HG02678 (cell line): ENCODE measurements around the gene SH3RF3.

Experiments used
- ATAC-seq: cut with Tn5 transposase; IDR thresholded peaks from one replicate; pipeline ENCODE4 v1.9.1; 2021; ENCODE audit warnings: mild to moderate bottlenecking, moderate library complexity; ENCODE audit not compliant: unreplicated experiment

SH3RF3 gene

GRCh38 chr2:109512076-109512475 lies 383.1 kb downstream of the SH3RF3 start:
- ATAC-seq = no peak

GRCh38 chr2:109513230-109513629 lies 384.2 kb downstream of the SH3RF3 start:
- ATAC-seq = no peak

GRCh38 chr2:109513749-109514588 lies 385.0 kb downstream of the SH3RF3 start:
- ATAC-seq = peak; percentile 67

- no peak for ATAC-seq
Measured at GRCh38 chr2:109514857-109515256, 385.9 kb downstream of the SH3RF3 start.

GRCh38 chr2:109516445-109517117 lies 387.6 kb downstream of the SH3RF3 start:
- no peak for ATAC-seq

GRCh38 chr2:109517118-109517889 lies 388.3 kb downstream of the SH3RF3 start:
- no peak for ATAC-seq

- ATAC-seq = no peak
Measured at GRCh38 chr2:109519513-109519912, 390.5 kb downstream of the SH3RF3 start.

GRCh38 chr2:109521233-109522062 lies 392.4 kb downstream of the SH3RF3 start:
- ATAC-seq = no peak

GRCh38 chr2:109522063-109522374 lies 393.0 kb downstream of the SH3RF3 start:
- no peak for ATAC-seq

- no peak for ATAC-seq
Measured at GRCh38 chr2:109523121-109523520, 394.1 kb downstream of the SH3RF3 start.

GRCh38 chr2:109523536-109524361 lies 394.7 kb downstream of the SH3RF3 start:
- ATAC-seq = no peak

GRCh38 chr2:109525836-109526235 lies 396.8 kb downstream of the SH3RF3 start:
- no peak for ATAC-seq

- no peak for ATAC-seq
Measured at GRCh38 chr2:109526442-109526970, 397.5 kb downstream of the SH3RF3 start.

- ATAC-seq = no peak
Measured at GRCh38 chr2:109527079-109527478, 398.1 kb downstream of the SH3RF3 start.

- no peak for ATAC-seq
Measured at GRCh38 chr2:109527846-109528705, 399.1 kb downstream of the SH3RF3 start.

- ATAC-seq = no peak
Measured at GRCh38 chr2:109528811-109529501, 400.0 kb downstream of the SH3RF3 start.

- ATAC-seq = no peak
Measured at GRCh38 chr2:109529532-109530449, 400.8 kb downstream of the SH3RF3 start.
